ENCODE results near the gene OOSP4A.

OOSP4A gene

GRCh38 chr11:59931688-59932087 lies 32.1 kb upstream of the OOSP4A start:
- Histone ChIP-seq H4K91ac (ENCODE audit: low read depth, low read length, poor library complexity) (no peak overlapping the region), H3K9ac (ENCODE audit: low read depth, low read length, poor library complexity) (no peak overlapping the region), H4K8ac (ENCODE audit: low read depth, low read length) (no peak overlapping the region), H3K79me1 (ENCODE audit: low read depth, low read length) (no peaks in the 10 kb centered on the region), H3K36me3 (replicated peaks in 1 of 2; ENCODE audit: control insufficient read depth in 2 of 2, insufficient read depth in 2 of 2, low read length in 2 of 2) (no peaks in the 10 kb centered on the region), H2BK5ac (ENCODE audit: low read length) (no peak overlapping the region), H2BK120ac (ENCODE audit: low read depth, low read length) (no peak overlapping the region), H3K4me2 (ENCODE audit: insufficient read depth, low read length, poor library complexity, severe bottlenecking) (no peak overlapping the region), H2BK15ac (ENCODE audit: low read length) (no peak overlapping the region), H2BK12ac (ENCODE audit: low read length) (no peak overlapping the region), H2AK5ac (ENCODE audit: low read depth, low read length) (no peak overlapping the region), H3K4ac (ENCODE audit: low read length) (no peak overlapping the region), H2AFZ (ENCODE audit: low read length) (no peak overlapping the region), H3K14ac (ENCODE audit: low read length) (no peak overlapping the region), H3K4me3 (ENCODE audit: low read length in 2 of 2) (no peak overlapping the region), H3K27me3 (ENCODE audit: control insufficient read depth in 3 of 3, insufficient read depth in 3 of 3, low read depth in 1 of 3, low read length in 3 of 3) (no peaks in the 10 kb centered on the region), H3K9me3 (replicated peaks in 1 of 2; ENCODE audit: control insufficient read depth in 2 of 2, insufficient read depth in 1 of 2, low read depth in 1 of 2, low read length in 2 of 2) (peaks cover 0 to 7% of the 10 kb centered on the region in 2 donors), H3K27ac (replicated peaks; ENCODE audit: low read length) (no peak overlapping the region), H3K4me1 (ENCODE audit: control insufficient read depth in 2 of 2, insufficient read depth in 1 of 2, low read depth in 1 of 2, low read length in 2 of 2) (no peaks in the 10 kb centered on the region), H3K23ac (ENCODE audit: low read depth, low read length, poor library complexity) (no peak overlapping the region), H3K18ac (ENCODE audit: low read length) (no peak overlapping the region)
- no CpG with 5 or more reads among the region's 1 CpG for WGBS, 2 donors (ENCODE audit: extremely low coverage in 2 of 2, insufficient read length in 2 of 2, insufficient replicate concordance in 1 of 2)
- DNase-seq (ENCODE audit: low spot score), result no peak

GRCh38 chr11:59938132-59938531 lies 25.7 kb upstream of the OOSP4A start, which contains the start of gene OOSP1:
Gene OOSP1 (plus strand): TSS chr11:59938432. CDS start chr11:59938455, 23 bp downstream.
- H2AFZ ChIP-seq (ENCODE audit: low read length), result no peak within 1 kb of the TSS
- H3K9me3 ChIP-seq (replicated peaks in 1 of 2; ENCODE audit: control insufficient read depth in 2 of 2, insufficient read depth in 1 of 2, low read depth in 1 of 2, low read length in 2 of 2), result no peaks in the 10 kb centered on the region
- no peak within 1 kb of the TSS for H3K14ac ChIP-seq (ENCODE audit: low read length)
- H3K4ac ChIP-seq (ENCODE audit: low read length), result no peak within 1 kb of the TSS
- no peak within 1 kb of the TSS for H3K4me3 ChIP-seq (ENCODE audit: low read length in 2 of 2)
- no peak within 1 kb of the TSS for H4K91ac ChIP-seq (ENCODE audit: low read depth, low read length, poor library complexity)
- H2AK5ac ChIP-seq (ENCODE audit: low read depth, low read length), result no peak within 1 kb of the TSS
- no CpG with 5 or more reads among the region's 2 CpGs for WGBS, 2 donors (ENCODE audit: extremely low coverage in 2 of 2, insufficient read length in 2 of 2, insufficient replicate concordance in 1 of 2)
- H3K4me2 ChIP-seq (ENCODE audit: insufficient read depth, low read length, poor library complexity, severe bottlenecking), result no peak within 1 kb of the TSS
- no peaks in the 10 kb centered on the region for H3K36me3 ChIP-seq (replicated peaks in 1 of 2; ENCODE audit: control insufficient read depth in 2 of 2, insufficient read depth in 2 of 2, low read length in 2 of 2)
- H3K79me1 ChIP-seq (ENCODE audit: low read depth, low read length), result no peaks in the 10 kb centered on the region
- no peak within 1 kb of the TSS for H2BK12ac ChIP-seq (ENCODE audit: low read length)
- DNase-seq (ENCODE audit: low spot score), result no peak
- H3K18ac ChIP-seq (ENCODE audit: low read length), result no peak within 1 kb of the TSS
- no peaks in the 10 kb centered on the region for H3K27me3 ChIP-seq (ENCODE audit: control insufficient read depth in 3 of 3, insufficient read depth in 3 of 3, low read depth in 1 of 3, low read length in 3 of 3)
- H2BK120ac ChIP-seq (ENCODE audit: low read depth, low read length), result no peak within 1 kb of the TSS
- H4K8ac ChIP-seq (ENCODE audit: low read depth, low read length), result no peak within 1 kb of the TSS
- no peak within 1 kb of the TSS for H3K27ac ChIP-seq (replicated peaks; ENCODE audit: low read length)
- no peak within 1 kb of the TSS for H2BK5ac ChIP-seq (ENCODE audit: low read length)
- no peaks in the 10 kb centered on the region for H3K4me1 ChIP-seq (ENCODE audit: control insufficient read depth in 2 of 2, insufficient read depth in 1 of 2, low read depth in 1 of 2, low read length in 2 of 2)
- H3K23ac ChIP-seq (ENCODE audit: low read depth, low read length, poor library complexity), result no peak within 1 kb of the TSS
- H2BK15ac ChIP-seq (ENCODE audit: low read length), result no peak within 1 kb of the TSS
- no peak within 1 kb of the TSS for H3K9ac ChIP-seq (ENCODE audit: low read depth, low read length, poor library complexity)

GRCh38 chr11:59938718-59939117 lies 25.1 kb upstream of the OOSP4A start:
- Histone ChIP-seq H2BK5ac (ENCODE audit: low read length) (no peak overlapping the region), H4K8ac (ENCODE audit: low read depth, low read length) (no peak overlapping the region), H3K18ac (ENCODE audit: low read length) (no peak overlapping the region), H2BK15ac (ENCODE audit: low read length) (no peak overlapping the region), H3K79me1 (ENCODE audit: low read depth, low read length) (no peaks in the 10 kb centered on the region), H3K36me3 (replicated peaks in 1 of 2; ENCODE audit: control insufficient read depth in 2 of 2, insufficient read depth in 2 of 2, low read length in 2 of 2) (no peaks in the 10 kb centered on the region), H2BK12ac (ENCODE audit: low read length) (no peak overlapping the region), H3K9me3 (replicated peaks in 1 of 2; ENCODE audit: control insufficient read depth in 2 of 2, insufficient read depth in 1 of 2, low read depth in 1 of 2, low read length in 2 of 2) (no peaks in the 10 kb centered on the region), H2BK120ac (ENCODE audit: low read depth, low read length) (no peak overlapping the region), H3K23ac (ENCODE audit: low read depth, low read length, poor library complexity) (no peak overlapping the region), H3K27me3 (ENCODE audit: control insufficient read depth in 3 of 3, insufficient read depth in 3 of 3, low read depth in 1 of 3, low read length in 3 of 3) (no peaks in the 10 kb centered on the region), H3K14ac (ENCODE audit: low read length) (no peak overlapping the region), H3K9ac (ENCODE audit: low read depth, low read length, poor library complexity) (no peak overlapping the region), H3K27ac (replicated peaks; ENCODE audit: low read length) (no peak overlapping the region), H3K4me1 (ENCODE audit: control insufficient read depth in 2 of 2, insufficient read depth in 1 of 2, low read depth in 1 of 2, low read length in 2 of 2) (no peaks in the 10 kb centered on the region), H3K4me3 (ENCODE audit: low read length in 2 of 2) (no peak overlapping the region), H3K4me2 (ENCODE audit: insufficient read depth, low read length, poor library complexity, severe bottlenecking) (no peak overlapping the region), H2AFZ (ENCODE audit: low read length) (no peak overlapping the region), H4K91ac (ENCODE audit: low read depth, low read length, poor library complexity) (no peak overlapping the region), H3K4ac (ENCODE audit: low read length) (no peak overlapping the region), H2AK5ac (ENCODE audit: low read depth, low read length) (no peak overlapping the region)
- no peak for DNase-seq (ENCODE audit: low spot score)
- WGBS, 2 donors (ENCODE audit: extremely low coverage in 2 of 2, insufficient read length in 2 of 2, insufficient replicate concordance in 1 of 2), result no CpG with 5 or more reads among the region's 3 CpGs

GRCh38 chr11:59939482-59939881 lies 24.4 kb upstream of the OOSP4A start:
- Histone ChIP-seq H2BK5ac (ENCODE audit: low read length) (no peak overlapping the region), H3K9ac (ENCODE audit: low read depth, low read length, poor library complexity) (no peak overlapping the region), H3K14ac (ENCODE audit: low read length) (no peak overlapping the region), H3K18ac (ENCODE audit: low read length) (no peak overlapping the region), H2BK15ac (ENCODE audit: low read length) (no peak overlapping the region), H2BK120ac (ENCODE audit: low read depth, low read length) (no peak overlapping the region), H2AFZ (ENCODE audit: low read length) (no peak overlapping the region), H3K4me2 (ENCODE audit: insufficient read depth, low read length, poor library complexity, severe bottlenecking) (no peak overlapping the region), H3K27me3 (ENCODE audit: control insufficient read depth in 3 of 3, insufficient read depth in 3 of 3, low read depth in 1 of 3, low read length in 3 of 3) (no peaks in the 10 kb centered on the region), H4K8ac (ENCODE audit: low read depth, low read length) (no peak overlapping the region), H3K4me3 (ENCODE audit: low read length in 2 of 2) (no peak overlapping the region), H3K27ac (replicated peaks; ENCODE audit: low read length) (no peak overlapping the region), H2AK5ac (ENCODE audit: low read depth, low read length) (no peak overlapping the region), H3K9me3 (replicated peaks in 1 of 2; ENCODE audit: control insufficient read depth in 2 of 2, insufficient read depth in 1 of 2, low read depth in 1 of 2, low read length in 2 of 2) (peaks cover 0 to 2% of the 10 kb centered on the region in 2 donors), H3K4me1 (ENCODE audit: control insufficient read depth in 2 of 2, insufficient read depth in 1 of 2, low read depth in 1 of 2, low read length in 2 of 2) (no peaks in the 10 kb centered on the region), H2BK12ac (ENCODE audit: low read length) (no peak overlapping the region), H3K79me1 (ENCODE audit: low read depth, low read length) (no peaks in the 10 kb centered on the region), H4K91ac (ENCODE audit: low read depth, low read length, poor library complexity) (no peak overlapping the region), H3K36me3 (replicated peaks in 1 of 2; ENCODE audit: control insufficient read depth in 2 of 2, insufficient read depth in 2 of 2, low read length in 2 of 2) (no peaks in the 10 kb centered on the region), H3K23ac (ENCODE audit: low read depth, low read length, poor library complexity) (no peak overlapping the region), H3K4ac (ENCODE audit: low read length) (no peak overlapping the region)
- no CpG with 5 or more reads among the region's 2 CpGs for WGBS, 2 donors (ENCODE audit: extremely low coverage in 2 of 2, insufficient read length in 2 of 2, insufficient replicate concordance in 1 of 2)
- no peak for DNase-seq (ENCODE audit: low spot score)
